Stomach smooth muscle (tissue), 2 donors: Measurements from ENCODE around the gene PRKCB.

Source experiments
- H3K27ac ChIP-seq: one replicate; pipeline ENCODE4 v1.7.0; 2013; ENCODE audit warnings: mild to moderate bottlenecking, low read length, inconsistent platforms
- H3K27me3 ChIP-seq, 2 donors: one replicate each; pipeline ENCODE4 v1.7.0; 2013; ENCODE audit warnings: low read length in 2 of 2; ENCODE audit not compliant: insufficient read depth in 2 of 2, control insufficient read depth in 1 of 2
- H3K36me3 ChIP-seq, 2 donors: one replicate each; pipeline ENCODE4 v1.7.0; 2013; ENCODE audit warnings: low read length in 2 of 2; ENCODE audit not compliant: control insufficient read depth in 2 of 2, insufficient read depth in 2 of 2
- H3K4me1 ChIP-seq: one replicate; pipeline ENCODE4 v1.7.0; 2013; ENCODE audit warnings: low read length; ENCODE audit not compliant: control insufficient read depth, insufficient read depth
- H3K4me3 ChIP-seq, 2 donors: one replicate each; pipeline ENCODE4 v1.7.0; 2013; ENCODE audit warnings: low read length in 2 of 2
- H3K9ac ChIP-seq, 2 donors: one replicate each; pipeline ENCODE4 v1.7.0; 2013; ENCODE audit warnings: low read length in 2 of 2, mild to moderate bottlenecking in 1 of 2
- H3K9me3 ChIP-seq, 2 donors: one replicate each; pipeline ENCODE4 v1.7.0; 2013; ENCODE audit warnings: low read length in 2 of 2; ENCODE audit not compliant: control insufficient read depth in 2 of 2
- donor health status: healthy.
- donor health status: Pancreatic carcinoma.

The PRKCB gene

GRCh38 chr16:23952971-23953300 lies 117.2 kb downstream of the PRKCB start:
- Histone ChIP-seq H3K9ac (no peak overlapping the region), H3K27me3 (no peaks in the 10 kb centered on the region), H3K36me3 (no peaks in the 10 kb centered on the region), H3K27ac (peak overlapping the region; percentile 77), H3K4me3 (peak overlapping the region in 1 of 2 donors; percentile 57), H3K9me3 (no peaks in the 10 kb centered on the region), H3K4me1 (peaks cover 10% of the 10 kb centered on the region)

DNA sequence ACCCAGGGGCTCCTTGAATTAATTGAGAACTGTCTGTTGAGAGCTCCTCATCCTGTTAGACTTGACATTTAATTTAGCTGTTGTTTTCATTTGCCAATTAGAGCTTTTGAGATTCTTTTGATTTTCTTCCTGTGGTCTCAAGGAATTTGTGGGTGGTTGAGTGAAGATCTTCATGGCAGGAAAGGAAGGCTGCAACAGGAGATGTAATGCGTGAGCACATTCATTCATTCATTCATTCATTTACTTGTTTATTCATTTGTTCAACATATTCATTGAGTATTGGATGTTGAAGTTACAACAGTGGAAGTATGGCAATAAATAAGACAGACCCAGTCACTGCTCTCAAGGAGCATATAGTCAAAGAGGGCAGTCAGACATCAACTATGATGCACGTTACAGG lies 117.7 kb downstream of the PRKCB start:
- H3K27ac ChIP-seq = peak overlapping the region; percentile 77
- H3K36me3 ChIP-seq = no peaks in the 10 kb centered on the region
- H3K4me3 ChIP-seq = no peak overlapping the region
- peaks cover 10% of the 10 kb centered on the region for H3K4me1 ChIP-seq
- no peaks in the 10 kb centered on the region for H3K27me3 ChIP-seq
- no peaks in the 10 kb centered on the region for H3K9me3 ChIP-seq
- H3K9ac ChIP-seq = no peak overlapping the region

DNA sequence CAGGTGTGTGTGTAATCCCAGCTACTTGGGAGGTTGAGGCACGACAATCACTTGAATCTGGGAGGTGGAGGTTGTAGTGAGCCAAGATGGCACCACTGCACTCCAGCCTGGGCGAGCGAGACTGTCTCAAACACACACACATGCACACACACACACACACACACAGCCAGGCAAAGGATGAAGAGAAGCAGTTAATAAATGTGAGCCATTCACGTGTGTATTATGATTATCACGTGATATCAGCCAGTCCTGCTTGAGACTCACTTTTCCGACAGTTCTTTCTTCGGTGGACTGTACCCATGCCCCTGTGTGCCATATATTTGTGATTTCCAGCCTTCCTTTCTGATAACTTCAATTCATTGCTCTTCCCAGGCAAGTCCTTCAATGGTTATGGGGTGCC lies 119.3 kb downstream of the PRKCB start:
- Histone ChIP-seq H3K4me3 (no peak overlapping the region), H3K27ac (no peak overlapping the region), H3K27me3 (no peaks in the 10 kb centered on the region), H3K4me1 (peaks cover 12% of the 10 kb centered on the region), H3K36me3 (no peaks in the 10 kb centered on the region), H3K9me3 (no peaks in the 10 kb centered on the region), H3K9ac (no peak overlapping the region)

- H3K9ac ChIP-seq = no peak overlapping the region
- no peaks in the 10 kb centered on the region for H3K9me3 ChIP-seq
- no peak overlapping the region for H3K27ac ChIP-seq
Measured at GRCh38 chr16:23957287-23957686, 121.5 kb downstream of the PRKCB start.

GRCh38 chr16:23959072-23959751 lies 123.4 kb downstream of the PRKCB start:
- Histone ChIP-seq H3K9ac (peak overlapping the region in 1 of 2 donors; percentile 24), H3K27ac (no peak overlapping the region), H3K9me3 (no peaks in the 10 kb centered on the region), H3K4me1 (peaks cover 3% of the 10 kb centered on the region), H3K27me3 (no peaks in the 10 kb centered on the region), H3K4me3 (peak overlapping the region in 1 of 2 donors; percentile 17), H3K36me3 (peaks cover 0 to 2% of the 10 kb centered on the region in 2 donors)

More at GRCh38 chr16:23957287-23957686, 121.5 kb downstream of the PRKCB start:
- Histone ChIP-seq H3K4me1 (peaks cover 12% of the 10 kb centered on the region), H3K4me3 (no peak overlapping the region), H3K27me3 (no peaks in the 10 kb centered on the region), H3K36me3 (no peaks in the 10 kb centered on the region)

DNA sequence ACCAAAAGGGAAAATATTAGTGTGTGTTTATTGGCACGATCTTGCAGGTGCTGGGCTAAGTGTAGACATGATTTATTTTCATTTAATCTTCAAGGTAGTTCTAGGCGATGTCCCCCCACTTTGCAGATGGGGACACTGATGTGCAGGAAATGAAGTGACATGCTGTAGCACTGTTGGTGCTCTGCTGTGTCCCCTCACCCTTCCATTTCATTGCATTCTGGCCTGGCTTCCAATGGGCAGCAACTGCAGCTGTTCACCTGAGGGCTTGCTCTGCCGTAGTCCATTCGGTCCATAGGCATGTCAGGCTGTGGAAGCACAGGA lies 123.9 kb downstream of the PRKCB start:
- H3K36me3 ChIP-seq = peaks cover 0 to 2% of the 10 kb centered on the region in 2 donors
- H3K9ac ChIP-seq = no peak overlapping the region
- H3K4me1 ChIP-seq = peaks cover 3% of the 10 kb centered on the region
- H3K27me3 ChIP-seq = no peaks in the 10 kb centered on the region
- H3K9me3 ChIP-seq = no peaks in the 10 kb centered on the region
- no peak overlapping the region for H3K4me3 ChIP-seq
- H3K27ac ChIP-seq = no peak overlapping the region

- H3K27me3 ChIP-seq = no peaks in the 10 kb centered on the region
- H3K4me1 ChIP-seq = peaks cover 3% of the 10 kb centered on the region
- peaks cover 0 to 2% of the 10 kb centered on the region in 2 donors for H3K36me3 ChIP-seq
- no peak overlapping the region for H3K4me3 ChIP-seq
- no peak overlapping the region for H3K9ac ChIP-seq
- no peaks in the 10 kb centered on the region for H3K9me3 ChIP-seq
- no peak overlapping the region for H3K27ac ChIP-seq
Measured at GRCh38 chr16:23960081-23960885, 124.5 kb downstream of the PRKCB start.

GRCh38 chr16:23962001-23962400 lies 126.2 kb downstream of the PRKCB start:
- Histone ChIP-seq H3K9ac (no peak overlapping the region), H3K4me1 (peaks cover 3% of the 10 kb centered on the region), H3K27ac (no peak overlapping the region), H3K4me3 (no peak overlapping the region), H3K36me3 (peaks cover 0 to 2% of the 10 kb centered on the region in 2 donors), H3K9me3 (no peaks in the 10 kb centered on the region), H3K27me3 (no peaks in the 10 kb centered on the region)

- H3K27ac ChIP-seq = no peak overlapping the region
- peaks cover 0 to 2% of the 10 kb centered on the region in 2 donors for H3K36me3 ChIP-seq
- H3K9me3 ChIP-seq = no peaks in the 10 kb centered on the region
- H3K4me1 ChIP-seq = peaks cover 3% of the 10 kb centered on the region
- H3K9ac ChIP-seq = no peak overlapping the region
- H3K27me3 ChIP-seq = no peaks in the 10 kb centered on the region
- no peak overlapping the region for H3K4me3 ChIP-seq
Measured at GRCh38 chr16:23964136-23964535, 128.4 kb downstream of the PRKCB start.

GRCh38 chr16:23965137-23965733 lies 129.5 kb downstream of the PRKCB start:
- Histone ChIP-seq H3K27me3 (no peaks in the 10 kb centered on the region), H3K27ac (no peak overlapping the region), H3K4me3 (no peak overlapping the region), H3K9ac (no peak overlapping the region), H3K4me1 (no peaks in the 10 kb centered on the region), H3K9me3 (no peaks in the 10 kb centered on the region), H3K36me3 (peaks cover 0 to 2% of the 10 kb centered on the region in 2 donors)
